Esophagus muscularis mucosa (tissue), 4 donors: ENCODE measurements around the gene ZC3H15. TPM values are rescaled to one million over a fixed set of nuclear protein-coding genes. Genes with fewer than 3 reads are reported as not detected.
"Not testable (repeated sequence)": the region's sequence is repeated elsewhere in the genome, so short reads cannot be mapped to it uniquely, and the experiment has no call there.

Source experiments
- DNase-seq: peaks from one replicate; pipeline ENCODE4 v3.0.0-alpha.2; 2017; ENCODE audit errors: extremely low spot score
- H3K27ac ChIP-seq, 4 donors: fragments of 200-600 bp; sonication (generic); replicated peaks in 1 of 4; 1 replicate in 3 of 4; 2 replicates in 1 of 4; pipeline ENCODE4 v1.5.1; 2016 to 2019; ENCODE audit warnings: mild to moderate bottlenecking in 1 of 4
- H3K27me3 ChIP-seq, 4 donors: fragments of 200-600 bp; sonication (generic); one replicate each; pipeline versions ENCODE4 v1.5.1 to v1.6.0; 2016 to 2019
- H3K36me3 ChIP-seq, 4 donors: fragments of 200-600 bp; sonication (generic); one replicate each; pipeline ENCODE4 v1.5.1; 2016 to 2019
- H3K4me1 ChIP-seq, 4 donors: fragments of 200-600 bp; sonication (generic); one replicate each; pipeline ENCODE4 v1.5.1; 2016 to 2019
- H3K4me3 ChIP-seq, 4 donors: fragments of 200-600 bp; sonication (generic); 1 replicate in 2 of 4; 2 replicates in 2 of 4; pipeline ENCODE4 v1.5.1; 2016 to 2019; ENCODE audit warnings: mild to moderate bottlenecking in 4 of 4, moderate library complexity in 1 of 4
- H3K9me3 ChIP-seq, 4 donors: fragments of 200-600 bp; sonication (generic); 1 replicate in 3 of 4; 2 replicates in 1 of 4; pipeline ENCODE4 v1.5.1; 2016 to 2019
- EP300 ChIP-seq: sonication (generic); formaldehyde crosslinking; IDR thresholded peaks from one replicate; pipeline ENCODE4 v1.6.1; 2017; ENCODE audit warnings: antibody characterized with exemption
- POLR2A ChIP-seq: fragments of 450-650 bp; IDR thresholded peaks from one replicate; pipeline ENCODE4 v1.6.1; 2017; ENCODE audit warnings: antibody characterized with exemption, moderate library complexity, mild to moderate bottlenecking, low read depth
- POLR2AphosphoS5 ChIP-seq, 2 donors: sonication (generic); formaldehyde crosslinking; IDR thresholded peaks; one replicate each; pipeline ENCODE4 v1.6.1; 2017; ENCODE audit warnings: antibody characterized with exemption in 2 of 2
- WGBS: methylation state at CpG from one replicate; pipeline ENCODE4 v1.1.5; 2018; 5-methylcytosine and 5-hydroxymethylcytosine counted together
- intact Hi-C: fragments of 100-400 bp; cut with DNase I; formaldehyde crosslinking; loops from one replicate; pipeline ENCODE4 v1.15.1; 2023
- total RNA-seq, 4 donors: library from RNA; depleted of rRNA; stranded (reverse); fragments of >200 nt; gene quantifications; one replicate each; pipeline versions ENCODE4 v1.1.0 to v1.2.1, GENCODE V29; 2016
- TF ChIP-seq, protein P1 (sequence below), 3 experiments: fragments of 200-600 bp in 2 of 3; fragments of 450-650 bp in 1 of 3; sonication (generic) in 2 of 3; IDR thresholded peaks; one replicate each; pipeline ENCODE4 v1.5.1; 2017 to 2019; ENCODE audit warnings: antibody characterized with exemption in 3 of 3, mild to moderate bottlenecking in 2 of 3, moderate library complexity in 1 of 3

The ZC3H15 gene
- total RNA-seq, 4 donors from 2014 or later, result 57.3 to 70.2 (median 59.1) TPM

DNA sequence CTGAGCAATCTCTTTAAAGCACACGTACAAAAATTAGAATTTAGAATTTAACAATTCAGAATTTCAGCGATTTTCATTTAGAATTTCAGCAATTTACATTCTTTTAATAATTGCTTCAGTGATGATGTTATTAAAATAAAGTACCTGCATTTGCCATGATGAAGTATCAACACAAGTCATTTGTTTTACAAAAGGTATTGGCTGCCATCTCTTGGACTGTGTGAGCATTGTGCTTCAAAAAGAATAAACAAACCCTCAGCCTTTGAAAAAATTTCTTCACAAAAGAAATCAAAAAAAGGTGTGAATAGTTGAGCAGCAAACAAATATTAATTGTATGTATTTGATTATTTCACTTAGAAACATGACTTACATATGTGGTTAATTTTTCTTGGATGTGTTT, 27.1 kb upstream of the ZC3H15 start:
- no peak for DNase-seq
- 83% methylated on average over 2 of the region's 2 CpGs for WGBS

DNA sequence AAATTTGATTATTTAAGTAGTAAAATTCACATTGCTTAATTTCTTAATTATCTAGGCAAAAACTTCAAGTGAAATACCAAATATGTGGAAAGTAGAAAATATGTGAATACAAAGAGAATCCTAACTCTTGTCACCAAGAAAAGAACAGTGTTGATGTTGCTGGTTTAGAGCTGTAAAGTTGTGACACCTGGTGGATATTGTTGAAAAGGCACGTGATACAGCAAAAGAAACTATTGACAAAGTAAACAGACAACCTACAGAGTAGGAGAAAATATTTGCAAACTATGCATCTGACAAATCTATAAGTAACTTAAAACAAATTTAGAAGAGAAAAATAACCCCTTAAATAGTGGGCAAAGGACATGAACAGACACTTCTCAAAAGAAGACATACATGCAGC, 25.6 kb upstream of the ZC3H15 start:
- intact Hi-C loops, result no loop called here
- Histone ChIP-seq H3K9me3 (no peaks in the 10 kb centered on the region), H3K36me3 (peaks cover 0 to 4% (median 0%) of the 10 kb centered on the region in 4 donors), H3K27ac (no peak overlapping the region), H3K4me3 (no peak overlapping the region), H3K4me1 (no peaks in the 10 kb centered on the region), H3K27me3 (no peaks in the 10 kb centered on the region)
- TF ChIP-seq POLR2A, result no peak
- TF ChIP-seq, protein P1, sequence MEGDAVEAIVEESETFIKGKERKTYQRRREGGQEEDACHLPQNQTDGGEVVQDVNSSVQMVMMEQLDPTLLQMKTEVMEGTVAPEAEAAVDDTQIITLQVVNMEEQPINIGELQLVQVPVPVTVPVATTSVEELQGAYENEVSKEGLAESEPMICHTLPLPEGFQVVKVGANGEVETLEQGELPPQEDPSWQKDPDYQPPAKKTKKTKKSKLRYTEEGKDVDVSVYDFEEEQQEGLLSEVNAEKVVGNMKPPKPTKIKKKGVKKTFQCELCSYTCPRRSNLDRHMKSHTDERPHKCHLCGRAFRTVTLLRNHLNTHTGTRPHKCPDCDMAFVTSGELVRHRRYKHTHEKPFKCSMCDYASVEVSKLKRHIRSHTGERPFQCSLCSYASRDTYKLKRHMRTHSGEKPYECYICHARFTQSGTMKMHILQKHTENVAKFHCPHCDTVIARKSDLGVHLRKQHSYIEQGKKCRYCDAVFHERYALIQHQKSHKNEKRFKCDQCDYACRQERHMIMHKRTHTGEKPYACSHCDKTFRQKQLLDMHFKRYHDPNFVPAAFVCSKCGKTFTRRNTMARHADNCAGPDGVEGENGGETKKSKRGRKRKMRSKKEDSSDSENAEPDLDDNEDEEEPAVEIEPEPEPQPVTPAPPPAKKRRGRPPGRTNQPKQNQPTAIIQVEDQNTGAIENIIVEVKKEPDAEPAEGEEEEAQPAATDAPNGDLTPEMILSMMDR (IDR thresholded peaks at IDR 0.05), result peak in 1 of 3 experiments; percentile 37
- no peak for DNase-seq
- 29% methylated on average over 1 of the region's 1 CpG for WGBS

More for the DNA sequence above, 27.1 kb upstream of the ZC3H15 start:
- Histone ChIP-seq H3K27ac (no peak overlapping the region), H3K4me1 (no peaks in the 10 kb centered on the region), H3K4me3 (no peak overlapping the region), H3K9me3 (no peaks in the 10 kb centered on the region), H3K36me3 (peaks cover 0 to 13% (median 0%) of the 10 kb centered on the region in 4 donors), H3K27me3 (no peaks in the 10 kb centered on the region)
- TF ChIP-seq, protein P1 (IDR thresholded peaks at IDR 0.05), result peak in 1 of 3 experiments; percentile 23
- no peak for TF ChIP-seq POLR2A
- intact Hi-C loops, result no loop called here

- DNase-seq, result no peak
- no peak for TF ChIP-seq EP300
- TF ChIP-seq POLR2A, result no peak
- TF ChIP-seq POLR2AphosphoS5 (IDR thresholded peaks at IDR 0.05), result no peak
- intact Hi-C loops, result no loop called here
Measured at GRCh38 chr2:186466743-186467142, 19.3 kb upstream of the ZC3H15 start.

DNA sequence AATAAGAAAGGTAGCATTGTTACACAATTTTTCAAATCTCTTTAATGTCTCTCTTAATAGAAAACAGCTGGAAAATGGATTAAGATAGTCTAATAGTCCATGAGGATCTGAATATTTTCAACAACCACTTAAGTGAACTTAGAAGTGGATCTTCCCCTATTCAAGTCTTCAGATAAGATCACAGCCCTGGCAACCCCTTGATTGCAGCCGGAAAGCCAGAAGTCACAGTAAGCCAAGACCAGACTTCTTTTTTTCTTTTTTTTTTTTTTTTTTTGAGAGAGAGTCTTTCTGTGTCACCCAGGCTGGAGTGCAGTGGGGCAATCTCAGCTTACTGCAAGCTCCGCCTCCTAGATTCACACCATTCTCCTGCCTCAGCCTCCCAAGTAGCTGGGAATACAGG, 18.6 kb upstream of the ZC3H15 start:
- Histone ChIP-seq H3K4me1 (no peaks in the 10 kb centered on the region), H3K9me3 (peaks cover 0 to 15% (median 8%) of the 10 kb centered on the region in 4 donors), H3K36me3 (no peaks in the 10 kb centered on the region), H3K27me3 (no peaks in the 10 kb centered on the region), H3K4me3 (no peak overlapping the region), H3K27ac (no peak overlapping the region)
- intact Hi-C loops, result no loop called here
- WGBS, result 87% methylated on average over 2 of the region's 2 CpGs
- DNase-seq, result no peak
- TF ChIP-seq, protein P1 (IDR thresholded peaks at IDR 0.05), result no peak
- no peak for TF ChIP-seq POLR2AphosphoS5 (IDR thresholded peaks at IDR 0.05)
- TF ChIP-seq POLR2A, result no peak

More at GRCh38 chr2:186466743-186467142, 19.3 kb upstream of the ZC3H15 start:
- Histone ChIP-seq H3K9me3 (peaks cover 0 to 15% (median 6%) of the 10 kb centered on the region in 4 donors), H3K36me3 (no peaks in the 10 kb centered on the region), H3K4me1 (no peaks in the 10 kb centered on the region), H3K27me3 (no peaks in the 10 kb centered on the region), H3K27ac (no peak overlapping the region), H3K4me3 (no peak overlapping the region)

GRCh38 chr2:186472722-186473493, 13.2 kb upstream of the ZC3H15 start:
- H3K9me3 ChIP-seq, H3K4me1 ChIP-seq, H3K36me3 ChIP-seq, H3K4me3 ChIP-seq, DNase-seq, H3K27me3 ChIP-seq, intact Hi-C loops, H3K27ac ChIP-seq: not testable (repeated sequence)
- WGBS, result no CpG with 5 or more reads among the region's 49 CpGs

DNA sequence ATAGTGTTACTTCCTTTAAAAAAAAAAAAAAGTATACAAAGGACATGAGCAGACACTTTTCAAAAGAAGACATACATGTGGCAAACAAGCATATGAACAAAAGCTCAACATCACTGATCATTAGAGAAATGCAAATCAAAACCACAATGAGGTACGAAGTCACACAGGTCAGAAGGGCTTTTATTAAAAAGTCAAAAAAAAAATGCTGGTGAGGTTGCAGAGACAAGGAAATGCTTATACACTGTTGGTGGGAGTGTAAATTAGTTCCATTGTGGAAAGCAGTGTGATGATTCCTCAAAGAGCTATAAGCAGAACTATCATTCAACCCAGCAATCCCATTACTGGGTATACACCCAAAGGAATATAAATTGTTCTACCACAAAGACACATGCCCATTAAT, 11.8 kb upstream of the ZC3H15 start:
- WGBS, result 100% methylated on average over 1 of the region's 1 CpG
- H3K27ac ChIP-seq, H3K9me3 ChIP-seq, H3K27me3 ChIP-seq, DNase-seq, H3K4me3 ChIP-seq, H3K36me3 ChIP-seq, intact Hi-C loops, H3K4me1 ChIP-seq: not testable (repeated sequence)
